GM18498 (cell line): ENCODE measurements around the gene ZNF586.
"Not testable (repeated sequence)": the region's sequence is repeated elsewhere in the genome, so short reads cannot be mapped to it uniquely, and the experiment has no call there.

ENCODE experiments used
- ATAC-seq: cut with Tn5 transposase; IDR thresholded peaks from one replicate; pipeline ENCODE4 v1.9.1; 2021; ENCODE audit warnings: mild to moderate bottlenecking, moderate library complexity; ENCODE audit not compliant: unreplicated experiment

The ZNF586 gene

DNA sequence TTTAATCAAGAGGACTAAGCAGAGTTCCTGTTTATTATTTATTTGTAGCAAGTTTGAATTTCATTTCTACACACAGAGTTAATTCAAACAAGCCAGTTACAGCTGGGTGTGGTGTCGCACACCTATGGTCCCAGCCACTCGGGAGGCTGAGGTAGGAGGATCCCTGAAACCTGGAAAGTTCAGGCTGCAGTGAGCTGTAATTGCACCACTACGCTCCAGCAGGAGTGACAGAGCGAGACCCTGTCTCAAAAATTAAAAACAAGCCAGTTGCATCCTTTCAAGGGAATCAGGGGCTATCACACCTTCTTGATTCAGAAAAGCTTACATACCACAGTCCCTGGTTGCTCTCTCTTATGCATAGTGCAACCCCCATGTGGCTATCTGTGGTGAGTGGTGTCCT is 19.8 kb downstream of the ZNF586 start:
- no peak for ATAC-seq

DNA sequence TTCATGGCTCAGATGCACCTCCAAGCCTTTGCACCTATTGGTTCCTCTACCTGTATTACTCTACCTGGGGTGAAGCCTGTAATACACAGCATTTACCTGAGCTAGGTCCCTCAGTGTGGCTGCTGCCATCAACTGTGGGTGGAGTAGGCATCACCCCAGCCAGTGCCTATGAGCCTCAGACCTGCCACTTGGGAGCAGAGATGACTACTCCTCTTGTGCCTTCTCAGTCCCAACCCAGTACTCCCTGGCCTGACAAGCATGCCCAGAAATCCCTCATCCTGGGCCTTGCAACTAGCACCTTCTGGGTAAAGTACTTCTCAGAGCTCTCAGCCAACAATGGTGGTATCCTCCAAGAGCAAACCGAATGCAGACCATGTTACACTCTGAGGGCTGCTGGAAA is 27.1 kb downstream of the ZNF586 start:
- not testable (repeated sequence) for ATAC-seq

DNA sequence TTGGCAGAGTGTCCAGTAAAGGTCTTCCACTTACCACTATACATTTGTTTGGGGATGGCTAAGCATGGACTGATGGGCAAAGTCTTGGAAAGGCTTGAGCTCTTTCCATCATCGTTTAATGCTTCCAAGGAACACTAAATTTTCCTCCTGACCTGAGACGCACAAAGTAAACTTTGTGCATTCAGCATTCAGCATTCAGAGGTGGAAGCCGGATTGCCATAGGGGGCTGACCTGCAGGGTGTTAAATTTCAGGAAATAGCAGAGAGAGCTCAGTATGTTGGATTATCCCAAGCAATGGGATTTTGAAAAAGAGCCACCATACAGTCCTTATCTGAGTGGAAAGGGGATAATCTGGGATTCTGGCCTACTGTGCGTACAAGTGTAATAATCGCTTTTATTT is 31.2 kb downstream of the ZNF586 start:
- no peak for ATAC-seq

DNA sequence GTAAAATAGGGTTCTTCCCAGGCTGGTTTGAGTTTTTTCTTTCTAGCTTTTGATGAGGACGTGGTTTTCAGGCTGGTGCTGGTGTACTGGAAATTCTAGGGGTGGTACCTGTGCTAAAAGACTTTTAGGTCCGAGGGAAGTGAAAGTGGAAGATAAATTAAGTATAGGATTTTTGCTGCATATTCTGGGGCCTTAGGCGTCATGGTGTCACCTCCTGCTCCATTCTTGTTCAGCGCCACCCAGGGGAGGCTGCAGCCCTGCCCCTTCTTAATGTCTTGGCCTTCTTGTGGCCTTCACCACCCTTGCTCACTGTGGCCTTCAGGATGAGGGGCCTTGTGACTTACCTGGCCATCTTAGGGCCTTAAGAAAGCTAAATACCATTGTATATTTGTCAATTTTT is 32.8 kb downstream of the ZNF586 start:
- ATAC-seq, result no peak

DNA sequence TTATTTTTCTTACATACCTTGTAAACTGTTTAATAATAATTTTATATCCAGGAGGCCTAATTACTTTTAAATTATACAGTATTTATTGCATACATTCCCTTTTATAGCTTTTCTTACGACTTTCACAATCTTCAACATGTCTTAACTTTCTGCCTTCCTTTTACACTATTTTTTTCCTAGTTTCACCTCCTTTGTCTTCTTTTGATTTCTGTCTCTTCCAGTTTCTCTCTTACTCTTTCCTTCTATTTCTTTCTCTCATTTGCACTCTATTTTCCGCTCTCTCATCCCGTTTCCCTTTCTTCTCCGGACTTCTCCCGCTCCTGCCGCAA is 33.8 kb downstream of the ZNF586 start:
- ATAC-seq, result no peak

DNA sequence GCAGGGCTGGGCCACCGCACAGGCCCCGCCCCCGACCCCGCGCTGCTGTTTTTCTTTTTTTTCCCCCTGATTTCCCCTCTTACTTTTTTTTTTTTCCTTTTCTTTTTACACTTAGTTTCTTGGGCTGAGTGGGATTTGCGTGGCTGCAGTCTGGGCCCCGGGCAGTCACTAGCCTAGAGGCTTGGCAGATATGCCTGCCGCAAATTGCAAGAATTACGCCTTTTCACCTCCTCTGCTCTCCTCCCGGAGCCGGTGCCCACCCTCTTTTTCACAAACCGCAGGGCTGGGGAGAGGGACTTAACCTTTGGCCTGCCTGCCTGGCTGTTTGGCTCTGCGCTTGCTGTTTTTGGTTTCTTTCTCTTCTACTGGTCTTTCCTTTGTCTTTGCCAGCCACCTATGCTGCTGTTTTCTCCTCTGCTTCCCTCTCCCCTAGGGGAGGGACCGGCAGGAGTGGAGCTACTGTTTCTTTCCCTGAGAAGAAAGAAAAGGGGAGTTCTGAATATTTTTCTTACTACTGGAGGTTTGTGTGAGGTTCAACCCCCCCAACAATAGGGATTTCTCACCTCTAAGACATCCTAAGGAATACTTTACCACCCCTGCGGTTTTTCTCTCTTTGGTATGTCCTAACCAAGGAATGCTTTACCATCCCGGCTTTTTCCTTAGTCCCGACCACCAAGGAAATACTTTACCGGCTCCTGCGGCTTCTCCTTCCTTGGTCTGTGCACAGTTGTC is 34.3 kb downstream of the ZNF586 start:
- ATAC-seq, result no peak

DNA sequence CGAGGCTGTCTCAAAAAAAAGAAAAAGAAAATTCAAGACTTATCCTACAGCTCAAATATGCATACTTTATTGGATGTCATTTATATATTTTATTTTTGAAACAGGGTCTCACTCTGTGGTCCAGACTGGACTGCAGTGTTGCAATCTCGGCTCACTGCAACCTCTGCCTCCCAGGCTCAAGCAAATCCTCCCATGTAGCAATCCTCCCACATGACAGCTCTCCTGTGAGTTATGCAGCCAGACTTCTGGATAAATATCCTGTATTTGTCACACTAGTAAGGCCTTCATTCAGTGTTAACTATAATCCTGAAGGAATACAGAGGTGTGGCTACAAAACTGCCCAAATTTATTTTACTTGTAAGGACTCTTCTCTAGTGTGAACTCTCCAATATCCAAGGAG is 38.1 kb downstream of the ZNF586 start:
- no peak for ATAC-seq

DNA sequence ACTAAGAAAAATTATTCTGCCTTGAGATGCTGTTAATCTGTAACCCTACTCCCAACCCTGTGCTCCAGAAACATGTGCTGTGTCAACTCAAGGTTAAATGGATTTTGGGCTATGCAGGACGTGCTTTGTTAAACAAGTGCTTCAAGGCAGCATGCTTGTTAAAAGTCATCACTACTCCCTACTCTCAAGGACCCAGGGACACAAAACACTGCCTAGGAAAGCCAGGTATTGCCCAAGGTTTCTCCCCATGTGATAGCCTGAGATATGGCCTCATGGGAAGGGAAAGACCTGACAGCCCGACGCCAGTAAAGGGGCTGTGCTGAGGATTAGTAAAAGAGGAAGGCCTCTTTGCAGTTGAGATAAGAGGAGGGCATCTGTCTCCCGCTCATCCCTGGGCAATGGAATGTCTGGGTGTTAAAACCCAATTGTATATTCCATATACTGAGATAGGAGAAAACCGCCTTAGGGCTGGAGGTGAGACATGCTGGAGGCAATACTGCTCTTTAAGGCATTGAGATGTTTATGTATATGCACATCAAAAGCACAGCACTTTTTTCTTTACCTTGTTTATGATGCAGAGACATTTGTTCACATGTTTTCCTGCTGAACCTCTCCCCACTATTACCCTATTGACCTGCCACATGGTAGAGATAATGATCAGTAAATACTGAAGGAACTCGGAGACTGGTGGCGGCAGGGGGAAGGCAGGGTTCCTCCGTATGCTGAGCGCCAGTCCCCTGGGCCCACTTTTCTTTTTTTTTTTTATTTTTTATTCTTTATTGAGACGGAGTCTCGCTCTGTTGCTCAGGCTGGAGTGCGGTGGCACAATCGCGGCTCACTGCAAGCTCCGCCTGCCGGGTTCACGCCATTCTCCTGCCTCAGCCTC is 41.2 kb downstream of the ZNF586 start:
- not testable (repeated sequence) for ATAC-seq

DNA sequence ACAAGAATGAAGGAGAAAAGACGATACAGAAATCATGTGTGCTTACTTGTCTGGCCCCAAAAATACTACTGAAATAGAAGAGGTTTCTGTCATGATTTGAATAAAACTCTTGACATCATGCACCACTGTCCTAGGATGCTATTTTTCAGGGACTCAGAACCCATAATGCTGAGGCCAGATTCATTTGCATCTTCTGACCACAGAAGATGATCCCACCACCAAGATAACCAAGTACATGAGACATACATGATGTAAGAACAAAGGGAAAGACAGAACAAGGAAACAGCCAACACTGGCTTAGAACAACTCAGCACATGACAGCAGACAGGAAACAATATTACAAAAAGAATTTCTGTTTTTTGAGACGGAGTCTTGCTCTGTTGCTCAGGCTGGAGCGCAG is 42.8 kb downstream of the ZNF586 start:
- ATAC-seq, result no peak

DNA sequence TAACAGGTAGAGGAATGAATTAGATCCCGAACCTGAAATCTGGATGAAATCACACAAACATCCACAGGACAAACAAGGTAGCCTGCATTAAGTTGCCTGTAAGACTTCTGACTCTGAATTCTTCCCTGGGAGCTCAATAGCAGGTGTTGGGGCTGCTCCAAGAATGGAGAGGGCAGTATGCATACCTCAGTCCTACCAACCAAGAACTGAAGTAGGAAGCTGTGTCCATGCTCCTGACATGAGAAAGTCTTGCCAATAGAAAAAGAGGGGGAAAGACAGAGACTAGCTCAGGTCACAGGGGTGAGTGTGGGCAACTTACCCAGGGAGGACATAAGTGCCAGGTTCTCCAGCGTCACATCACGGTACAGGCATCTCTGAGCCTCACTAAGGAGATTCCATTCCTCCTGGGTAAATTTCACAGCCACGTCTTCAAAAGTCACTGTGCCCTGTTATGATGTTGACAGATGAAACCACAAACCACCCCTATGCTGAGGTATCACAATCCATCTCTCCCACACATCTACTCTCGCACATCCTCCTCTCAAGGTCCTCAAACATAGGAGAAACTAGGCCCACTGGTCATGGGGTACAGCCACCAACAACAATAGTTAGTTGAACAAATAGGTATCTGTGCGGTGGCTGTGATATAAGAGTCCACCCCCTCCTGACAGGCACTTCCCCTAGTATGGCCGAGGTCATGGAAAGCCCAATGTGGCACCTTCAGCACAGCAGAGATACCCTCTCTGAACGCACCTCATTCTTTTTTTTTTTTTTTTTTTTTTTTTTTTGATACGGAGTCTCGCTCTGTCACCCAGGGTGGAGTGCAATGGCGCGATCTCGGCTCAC is 43.7 kb downstream of the ZNF586 start:
- ATAC-seq, result not testable (repeated sequence)

DNA sequence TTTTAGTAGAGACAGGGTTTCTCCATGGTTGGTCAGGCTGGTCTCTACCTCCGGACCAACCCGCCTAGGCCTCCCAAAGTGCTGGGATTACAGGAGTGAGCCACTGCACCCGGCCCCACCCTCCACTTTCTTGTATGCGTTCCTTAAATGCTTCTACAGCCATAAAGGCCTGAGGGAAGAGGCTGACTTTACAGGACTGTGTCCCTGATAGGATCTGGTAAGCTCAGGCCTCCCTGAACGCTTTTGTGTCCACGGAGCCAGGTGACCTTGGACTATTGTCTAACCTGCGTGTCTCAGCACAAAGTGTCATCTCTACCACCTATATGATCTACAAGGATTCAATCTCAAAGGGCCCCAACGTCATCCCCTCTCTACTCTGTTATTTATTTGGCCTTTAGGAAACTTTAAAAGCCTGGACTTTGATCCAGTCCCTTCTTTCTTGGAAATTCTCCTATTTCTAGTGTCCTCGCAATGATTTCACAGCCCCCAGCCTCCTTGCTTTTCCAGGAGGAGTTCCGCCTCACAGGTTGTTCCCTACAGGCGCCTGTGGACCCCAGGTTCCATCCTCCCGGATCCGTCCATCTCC is 44.5 kb downstream of the ZNF586 start:
- no peak for ATAC-seq

DNA sequence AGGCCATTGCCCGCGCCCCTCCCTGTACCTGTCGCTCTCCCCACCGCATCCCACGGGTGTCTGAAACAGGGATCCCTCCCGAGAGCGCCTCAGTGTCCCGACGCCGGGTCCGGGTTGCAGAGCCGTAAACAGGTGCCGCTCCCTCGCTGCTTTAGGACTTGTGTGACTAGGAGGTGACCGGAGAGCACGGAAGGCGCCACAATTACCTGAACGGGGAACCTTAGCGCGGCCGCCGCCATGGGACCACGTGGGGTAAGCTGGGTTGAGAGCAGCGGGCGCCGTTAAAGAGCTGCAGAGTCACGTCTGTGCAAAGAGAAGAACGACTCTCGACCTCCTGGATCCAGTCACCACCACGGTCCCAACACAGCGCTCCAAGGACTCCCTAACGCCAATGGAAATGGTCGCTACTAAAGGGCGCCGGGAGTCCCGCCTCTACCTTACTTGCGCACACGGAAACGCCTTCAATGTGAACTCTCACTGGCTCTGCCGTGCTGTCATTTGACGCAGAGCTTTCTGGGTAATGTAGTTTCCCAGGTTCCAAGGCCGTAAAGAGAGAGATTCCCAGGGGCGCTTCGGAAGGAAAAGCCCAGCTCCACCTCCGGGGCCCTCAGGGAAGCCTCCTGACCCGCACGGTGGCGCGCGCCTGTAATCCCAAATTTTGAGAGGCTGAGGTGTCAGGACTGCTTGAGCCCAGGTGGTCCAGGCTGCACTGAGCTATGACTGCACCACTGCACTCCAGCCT is 45.2 kb downstream of the ZNF586 start, which contains the start of gene ZNF552:
Gene ZNF552, minus strand, starts transcription at position 409 of the 742 bp plus-strand sequence. Its CDS starts 170 bp downstream, at position 239.
- ATAC-seq, result peak; percentile 72

DNA sequence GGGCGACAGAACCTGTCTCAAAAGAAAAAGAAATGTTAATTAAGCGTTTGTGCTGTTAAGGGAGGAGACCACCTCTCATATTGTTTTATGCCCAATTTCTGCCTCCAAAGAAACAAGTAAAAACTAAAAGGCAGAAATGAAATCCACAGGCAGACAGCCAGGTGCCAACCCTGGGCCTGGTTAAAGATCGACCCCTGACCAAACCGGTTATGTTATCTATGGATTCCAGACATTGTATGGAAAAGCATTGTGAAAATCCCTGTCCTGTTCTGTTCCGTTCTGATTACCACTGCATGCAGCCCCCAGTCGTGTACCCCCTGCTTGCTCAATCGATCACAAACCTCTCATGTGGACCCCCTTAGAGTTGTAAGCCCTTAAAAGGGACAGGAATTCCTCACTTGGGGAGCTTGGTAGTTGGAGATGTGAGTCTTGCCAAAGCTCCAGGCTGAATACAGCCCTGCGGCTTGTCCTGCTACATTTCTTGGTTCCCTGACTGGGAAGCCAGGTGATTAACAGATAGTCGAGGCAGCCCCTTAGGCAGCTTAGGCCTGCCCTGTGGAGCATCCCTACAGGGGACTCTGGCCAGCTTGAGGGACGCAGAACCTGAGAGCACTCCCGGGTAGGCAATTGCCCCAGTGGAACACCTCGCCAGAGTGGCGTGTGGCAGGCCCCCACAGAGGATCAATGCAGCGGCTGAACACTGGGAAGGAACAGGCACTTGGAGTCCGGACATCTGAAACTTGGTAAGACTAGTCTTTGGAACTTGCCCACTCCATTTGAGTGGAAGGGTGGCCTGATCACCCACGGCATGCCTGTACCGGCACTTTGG is 46.0 kb downstream of the ZNF586 start:
- no peak for ATAC-seq

DNA sequence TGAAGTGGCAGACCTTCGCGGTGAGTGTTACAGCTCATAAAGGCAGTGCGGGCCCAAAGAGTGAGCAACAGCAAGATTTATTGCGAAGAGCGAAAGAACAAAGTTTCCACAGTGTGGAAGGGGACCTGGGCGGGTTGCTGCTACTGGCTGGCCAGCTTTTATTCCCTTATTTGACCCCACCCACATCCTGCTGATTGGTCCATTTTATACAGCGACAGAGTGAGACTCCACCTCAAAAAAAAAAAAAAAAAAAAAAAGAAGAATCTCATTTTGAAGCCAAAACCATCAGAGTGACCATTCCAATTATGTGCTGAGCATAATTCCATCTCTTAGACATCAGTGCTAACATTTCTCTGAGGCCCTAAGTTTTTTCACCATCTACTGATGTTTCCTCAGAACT is 47.2 kb downstream of the ZNF586 start:
- no peak for ATAC-seq

DNA sequence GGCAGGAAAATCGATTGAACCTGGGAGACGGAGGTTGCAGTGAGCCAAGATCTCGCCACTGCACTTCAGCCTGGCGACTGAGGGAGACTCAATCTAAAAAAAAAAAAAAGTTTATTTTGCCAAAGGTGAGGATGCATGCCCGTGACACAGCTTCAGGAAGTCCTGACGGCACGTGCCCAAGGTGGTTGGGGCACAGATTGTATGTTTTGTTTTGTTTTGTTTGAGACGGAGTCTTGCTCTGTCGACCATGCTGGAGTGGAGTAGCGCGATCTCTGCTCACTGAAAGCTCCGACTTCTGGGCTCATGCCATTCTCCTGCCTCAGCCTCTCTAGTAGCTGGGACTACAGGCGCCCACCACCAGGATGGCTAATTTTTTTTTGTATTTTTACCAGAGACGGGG is 48.5 kb downstream of the ZNF586 start:
- ATAC-seq, result no peak

DNA sequence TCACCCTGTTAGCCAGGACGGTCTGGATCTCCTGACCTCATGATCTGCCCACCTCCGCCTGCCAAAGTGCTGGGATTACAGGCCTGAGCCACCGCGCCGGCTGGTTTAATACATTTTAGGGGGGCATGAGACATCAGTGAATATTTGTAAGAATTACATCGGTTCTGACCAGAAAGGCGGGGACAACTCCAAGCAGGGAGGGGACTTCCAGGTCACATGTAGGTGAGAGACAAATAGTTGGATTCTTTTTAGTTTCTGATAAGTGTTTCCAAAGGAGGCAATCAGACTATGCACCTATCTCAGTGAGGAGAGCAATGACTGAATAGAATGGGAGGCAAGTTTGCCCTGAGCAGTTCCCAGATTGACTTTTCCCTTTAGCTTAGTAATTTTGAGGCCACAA is 48.9 kb downstream of the ZNF586 start:
- no peak for ATAC-seq

DNA sequence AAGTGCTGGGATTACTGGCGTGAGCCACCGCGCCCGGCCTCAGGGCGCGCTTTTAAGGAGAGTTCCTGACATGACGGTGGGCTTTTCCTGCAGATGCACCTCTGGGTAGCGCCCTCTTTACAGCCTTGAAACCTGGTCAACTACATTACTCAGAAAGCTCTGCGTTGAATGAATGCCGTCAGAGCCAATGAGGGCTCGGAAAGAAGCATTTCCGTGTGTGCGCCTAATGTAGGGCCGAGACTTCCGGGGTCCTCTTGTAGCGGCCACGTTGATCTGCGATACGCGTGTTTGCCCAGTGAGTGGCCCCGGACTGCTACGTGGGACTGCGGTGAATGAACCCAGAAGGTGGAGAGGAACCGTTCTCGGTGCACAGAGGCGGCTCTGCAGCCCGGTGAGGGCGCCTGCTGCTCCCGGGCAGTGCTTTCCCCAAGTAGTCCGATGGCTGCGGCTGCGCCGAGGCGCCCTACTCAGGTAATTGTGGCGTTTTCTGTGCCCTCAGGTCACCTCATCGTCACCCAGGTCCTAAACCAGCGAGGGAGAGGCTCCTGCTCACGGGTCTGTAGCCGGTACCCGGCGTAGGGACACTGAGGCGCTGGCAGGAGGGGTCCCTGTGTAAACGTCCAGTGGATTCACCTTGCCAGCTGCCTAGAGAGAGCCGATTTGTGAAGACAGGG is 50.1 kb downstream of the ZNF586 start:
- ATAC-seq, result peak; percentile 89

DNA sequence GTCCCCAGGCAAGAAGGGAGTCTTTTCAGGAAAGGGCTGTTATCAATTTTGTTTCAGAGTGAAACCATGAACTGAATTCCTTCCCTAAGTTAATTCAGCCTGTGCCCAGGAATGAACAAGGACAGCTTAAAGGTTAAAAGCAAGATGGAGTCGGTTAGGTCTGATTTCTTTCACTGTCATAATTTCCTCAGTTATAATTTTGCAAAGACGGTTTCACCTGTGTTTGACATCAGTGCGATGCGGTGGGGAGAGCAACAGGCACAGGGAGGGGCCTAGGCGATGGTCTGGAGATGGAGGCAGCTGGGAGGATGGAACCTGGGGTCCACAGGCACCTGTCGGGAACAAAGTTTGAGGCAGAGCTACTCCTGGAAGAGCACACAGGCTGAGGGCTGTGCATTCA is 51.1 kb downstream of the ZNF586 start:
- ATAC-seq, result no peak

DNA sequence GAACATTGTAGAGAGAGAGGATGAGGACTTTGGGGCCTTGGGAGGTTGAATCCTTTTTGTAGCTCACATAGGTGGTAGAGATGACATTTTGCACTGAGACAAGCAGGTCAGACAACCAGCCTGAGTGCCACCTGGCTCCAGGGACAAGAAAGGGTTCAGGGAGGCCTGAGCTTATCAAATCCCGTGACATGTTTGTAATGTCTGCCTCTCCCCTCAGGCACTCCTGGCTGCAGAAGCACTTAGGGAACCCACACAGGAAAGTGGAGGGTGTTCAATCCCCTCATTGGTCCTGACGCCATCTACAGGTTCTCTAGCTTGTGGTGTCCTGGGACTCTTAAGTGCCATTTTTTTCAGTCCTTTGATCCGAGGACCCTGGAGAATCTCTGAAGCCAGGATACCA is 51.6 kb downstream of the ZNF586 start:
- not testable (repeated sequence) for ATAC-seq
